ENCODE measurements around the gene TNFSF18. TPM values are rescaled to one million over a fixed set of nuclear protein-coding genes. Genes with fewer than 3 reads are reported as not detected.

Gene TNFSF18
- total RNA-seq, 1 donor from 2014 or later: 0.24 TPM

- TF ChIP-seq CTCF (IDR thresholded peaks at IDR 0.05): no peak
- ATAC-seq: no peak
- Histone ChIP-seq H3K36me3 (no peaks in the 10 kb centered on the region), H3K4me3 (no peak overlapping the region), H3K27ac (no peak overlapping the region), H3K4me1 (no peaks in the 10 kb centered on the region), H3K9me3 (no peaks in the 10 kb centered on the region), H3K27me3 (ENCODE audit: low read depth) (no peaks in the 10 kb centered on the region)
- intact Hi-C loops (cut with DNase I): no loop called here
- no peak for DNase-seq
These were observed 58.9 kb downstream of the TNFSF18 start for GRCh38 chr1:172991674-172992400.

GRCh38 chr1:172990598-172991215 is 60.0 kb downstream of the TNFSF18 start:
- Histone ChIP-seq H3K27ac (no peak overlapping the region), H3K36me3 (no peaks in the 10 kb centered on the region), H3K4me3 (no peak overlapping the region), H3K4me1 (no peaks in the 10 kb centered on the region), H3K9me3 (no peaks in the 10 kb centered on the region), H3K27me3 (ENCODE audit: low read depth) (no peaks in the 10 kb centered on the region)
- no peak for TF ChIP-seq CTCF (IDR thresholded peaks at IDR 0.05)
- ATAC-seq (no peak), DNase-seq (no peak)
- intact Hi-C loops (cut with DNase I): no loop called here

Other genes with a start within 250 kb of the TNFSF18 start
- gene TNFSF4, start 156.4 kb upstream of the TNFSF18 start, total RNA-seq: 1.5 TPM

Measured in lower lobe of right lung (tissue), 2 donors.